Stomach (tissue), 4 donors: ENCODE measurements around the gene INPP4B.

ENCODE experiments used
- POLR2A ChIP-seq, 4 donors: fragments of 450-650 bp; IDR thresholded peaks; one replicate each; pipeline ENCODE4 v1.6.1; 2016; ENCODE audit warnings: antibody characterized with exemption in 4 of 4, control low read depth in 2 of 4, mild to moderate bottlenecking in 1 of 4, moderate library complexity in 1 of 4
- POLR2AphosphoS5 ChIP-seq, 3 donors: sonication (generic); formaldehyde crosslinking; IDR thresholded peaks; one replicate each; pipeline ENCODE4 v1.6.1; 2016; ENCODE audit warnings: antibody characterized with exemption in 3 of 3
- TF ChIP-seq, protein P1 (sequence below), 7 experiments: fragments of 450-650 bp in 4 of 7; fragments of 200-600 bp in 3 of 7; sonication (generic) in 3 of 7; IDR thresholded peaks; one replicate each; pipeline ENCODE4 v1.5.1; 2016 to 2019; ENCODE audit warnings: antibody characterized with exemption in 7 of 7, control low read depth in 2 of 7, mild to moderate bottlenecking in 1 of 7

DNA sequence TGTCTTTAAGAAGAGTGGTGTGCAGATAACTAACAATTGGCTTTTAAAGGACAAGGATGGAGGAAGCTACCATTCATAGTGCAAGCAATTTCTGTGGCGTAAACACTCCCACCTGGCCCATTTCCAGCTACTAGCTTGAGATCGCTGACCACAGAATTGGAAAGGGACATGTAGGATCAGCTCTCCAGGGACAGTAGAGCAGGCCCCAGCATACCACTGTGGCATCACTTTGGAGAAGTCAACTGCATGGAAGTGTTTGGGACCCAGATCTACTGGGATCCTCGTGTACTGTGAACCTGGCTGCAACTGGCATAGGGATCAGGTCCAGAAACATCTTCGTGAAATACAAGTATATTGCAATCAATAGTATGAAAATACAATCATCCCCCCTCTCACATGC is 515.0 kb downstream of the INPP4B start:
- TF ChIP-seq POLR2AphosphoS5 (IDR thresholded peaks at IDR 0.05) (no peak), POLR2A (IDR thresholded peaks at IDR 0.05) (no peak)
- TF ChIP-seq, protein P1, sequence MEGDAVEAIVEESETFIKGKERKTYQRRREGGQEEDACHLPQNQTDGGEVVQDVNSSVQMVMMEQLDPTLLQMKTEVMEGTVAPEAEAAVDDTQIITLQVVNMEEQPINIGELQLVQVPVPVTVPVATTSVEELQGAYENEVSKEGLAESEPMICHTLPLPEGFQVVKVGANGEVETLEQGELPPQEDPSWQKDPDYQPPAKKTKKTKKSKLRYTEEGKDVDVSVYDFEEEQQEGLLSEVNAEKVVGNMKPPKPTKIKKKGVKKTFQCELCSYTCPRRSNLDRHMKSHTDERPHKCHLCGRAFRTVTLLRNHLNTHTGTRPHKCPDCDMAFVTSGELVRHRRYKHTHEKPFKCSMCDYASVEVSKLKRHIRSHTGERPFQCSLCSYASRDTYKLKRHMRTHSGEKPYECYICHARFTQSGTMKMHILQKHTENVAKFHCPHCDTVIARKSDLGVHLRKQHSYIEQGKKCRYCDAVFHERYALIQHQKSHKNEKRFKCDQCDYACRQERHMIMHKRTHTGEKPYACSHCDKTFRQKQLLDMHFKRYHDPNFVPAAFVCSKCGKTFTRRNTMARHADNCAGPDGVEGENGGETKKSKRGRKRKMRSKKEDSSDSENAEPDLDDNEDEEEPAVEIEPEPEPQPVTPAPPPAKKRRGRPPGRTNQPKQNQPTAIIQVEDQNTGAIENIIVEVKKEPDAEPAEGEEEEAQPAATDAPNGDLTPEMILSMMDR (IDR thresholded peaks at IDR 0.05) = no peak
